PC-3 (cell line): ENCODE data around the gene SSH3. TPM values are rescaled to one million over a fixed set of nuclear protein-coding genes. Genes with fewer than 3 reads are reported as not detected.

Source experiments
- ATAC-seq: fragments of 200-7000 bp; cut with Tn5 transposase; 2 replicates; pipeline ENCODE4 v1.9.1; 2020; ENCODE audit warnings: mild to moderate bottlenecking, moderate library complexity
- BruUV-seq: library from RNA; stranded (reverse); fragments of 400-500 nt; replicated peaks from 2 replicates; lab custom pipeline; 2021; lab: Mats Ljungman, UMichigan
- CTCF ChIA-PET: fragments of 300-600 bp; sonication (Branson Sonifier 250); formaldehyde crosslinking; loops from one replicate; lab custom pipeline; 2022; ENCODE audit warnings: antibody characterized with exemption; lab: Charles Lee
- POLR2A ChIA-PET: fragments of 300-600 bp; sonication (Branson Sonifier 250); formaldehyde crosslinking; loops from one replicate; lab custom pipeline; 2022; ENCODE audit warnings: antibody characterized with exemption; ENCODE audit not compliant: unreplicated experiment; lab: Charles Lee
- DNase-seq: peaks from one replicate; pipeline ENCODE4 v3.0.0-alpha.2; 2015
- H2AFZ ChIP-seq: fragments of 300-600 bp; sonication (generic); 2 replicates; pipeline ENCODE4 v1.6.0; 2016; ENCODE audit warnings: antibody characterized with exemption, low read length
- H3F3A ChIP-seq: fragments of 300-600 bp; sonication (generic); one replicate; pipeline ENCODE4 v1.6.0; 2017; ENCODE audit warnings: antibody characterized with exemption, low read length, control low read depth, mild to moderate bottlenecking; ENCODE audit not compliant: unreplicated experiment
- H3K27ac ChIP-seq: fragments of 300-600 bp; sonication (generic); 2 replicates; pipeline ENCODE4 v1.5.1; 2016; ENCODE audit warnings: mild to moderate bottlenecking, low read length
- H3K27me3 ChIP-seq: fragments of 300-600 bp; sonication (generic); 2 replicates; pipeline ENCODE4 v1.6.1; 2016; ENCODE audit warnings: low read length, mixed read lengths
- H3K36me3 ChIP-seq: fragments of 300-600 bp; sonication (generic); 2 replicates; pipeline ENCODE4 v1.6.1; 2016; ENCODE audit warnings: low read depth, mixed run types, low read length, mixed read lengths
- H3K4me1 ChIP-seq: fragments of 300-600 bp; sonication (generic); 2 replicates; pipeline ENCODE4 v1.5.1; 2016; ENCODE audit warnings: low read length; ENCODE audit not compliant: insufficient read depth
- H3K4me2 ChIP-seq: fragments of 300-600 bp; sonication (generic); 2 replicates; pipeline ENCODE4 v1.6.0; 2016; ENCODE audit warnings: low read length
- H3K4me3 ChIP-seq: fragments of 300-600 bp; sonication (generic); 2 replicates; pipeline ENCODE4 v1.5.1; 2016; ENCODE audit warnings: mild to moderate bottlenecking, low read length, mixed read lengths
- H3K79me2 ChIP-seq: fragments of 300-600 bp; sonication (generic); 2 replicates; pipeline ENCODE4 v1.6.1; 2017; ENCODE audit warnings: low read length, mixed read lengths
- H3K9ac ChIP-seq: fragments of 300-600 bp; sonication (generic); 2 replicates; pipeline ENCODE4 v1.6.0; 2016; ENCODE audit warnings: mild to moderate bottlenecking, low read length
- H3K9me2 ChIP-seq: fragments of 300-600 bp; sonication (generic); replicated peaks from 2 replicates; pipeline ENCODE4 v1.6.1; 2016; ENCODE audit warnings: mixed run types, low read length, mixed read lengths
- H3K9me3 ChIP-seq: fragments of 300-600 bp; sonication (generic); 2 replicates; pipeline ENCODE4 v1.6.1; 2016; ENCODE audit warnings: low read length, mixed read lengths
- H4K20me1 ChIP-seq: fragments of 300-600 bp; sonication (generic); 2 replicates; pipeline ENCODE4 v1.6.1; 2016; ENCODE audit warnings: low read length, mixed read lengths
- CTCF ChIP-seq: fragments of 300-600 bp; sonication (generic); conservative IDR thresholded peaks from 2 replicates; pipeline ENCODE4 v1.5.1; 2017; ENCODE audit warnings: antibody characterized with exemption, low read depth, mild to moderate bottlenecking, low read length
- EZH2 ChIP-seq: fragments of 300-600 bp; sonication (generic); IDR thresholded peaks from one replicate; pipeline ENCODE4 v1.6.1; 2017; ENCODE audit warnings: antibody characterized with exemption, mild to moderate bottlenecking, low read length; ENCODE audit not compliant: unreplicated experiment
- EZH2phosphoT487 ChIP-seq: fragments of 300-600 bp; sonication (generic); IDR thresholded peaks from 2 replicates; pipeline ENCODE4 v1.6.1; 2018; ENCODE audit warnings: mild to moderate bottlenecking, antibody characterized with exemption, low read length, borderline replicate concordance
- intact Hi-C: fragments of 100-400 bp; cut with micrococcal nuclease; formaldehyde crosslinking; loops from 2 replicates; pipeline ENCODE4 v1.9.0; 2023
- total RNA-seq: library from RNA; depleted of rRNA; stranded (reverse); fragments of >200 nt; gene quantifications from 2 replicates; pipeline ENCODE4 v1.2.3, GENCODE V29; 2014

SSH3 gene
- total RNA-seq, 1 experiment from 2014 or later, result 35.1 TPM

GRCh38 chr11:67279589-67280340 is 23.6 kb upstream of the SSH3 start:
- H3K27me3 ChIP-seq, result no peaks in the 10 kb centered on the region
- ATAC-seq, result no peak
- no peak overlapping the region for H3K27ac ChIP-seq
- no TSS peak for BruUV-seq
- H3K36me3 ChIP-seq, result peaks cover 50% of the 10 kb centered on the region
- TF ChIP-seq EZH2 (no peak), EZH2phosphoT487 (no peak), CTCF (no peak)
- no peak for DNase-seq
- ChIA-PET POLR2A (no interaction called here), CTCF (no interaction called here)
- H3K79me2 ChIP-seq, result peaks cover 24% of the 10 kb centered on the region
- H3K4me3 ChIP-seq, result no peak overlapping the region
- intact Hi-C loops, result no loop called here
- no peaks in the 10 kb centered on the region for H3F3A ChIP-seq
- no peaks in the 10 kb centered on the region for H4K20me1 ChIP-seq
- no peak overlapping the region for H3K4me2 ChIP-seq
- H3K9ac ChIP-seq, result no peak overlapping the region
- no peak overlapping the region for H2AFZ ChIP-seq
- H3K4me1 ChIP-seq, result no peaks in the 10 kb centered on the region
- H3K9me3 ChIP-seq, result no peaks in the 10 kb centered on the region
- H3K9me2 ChIP-seq, result no peaks in the 10 kb centered on the region

GRCh38 chr11:67280341-67280787 is 23.0 kb upstream of the SSH3 start:
- no peaks in the 10 kb centered on the region for H3K27me3 ChIP-seq
- H3K9ac ChIP-seq, result no peak overlapping the region
- no peaks in the 10 kb centered on the region for H3F3A ChIP-seq
- DNase-seq (no peak), ATAC-seq (no peak)
- H3K79me2 ChIP-seq, result peaks cover 18% of the 10 kb centered on the region
- ChIA-PET CTCF (no interaction called here), POLR2A (no interaction called here)
- no peaks in the 10 kb centered on the region for H3K4me1 ChIP-seq
- H3K4me3 ChIP-seq, result no peak overlapping the region
- H3K4me2 ChIP-seq, result no peak overlapping the region
- no peaks in the 10 kb centered on the region for H3K9me2 ChIP-seq
- TF ChIP-seq CTCF, result no peak
- TF ChIP-seq EZH2phosphoT487, result no peak
- no peak for TF ChIP-seq EZH2
- no peaks in the 10 kb centered on the region for H4K20me1 ChIP-seq
- no peaks in the 10 kb centered on the region for H3K9me3 ChIP-seq
- intact Hi-C loops, result no loop called here
- H3K36me3 ChIP-seq, result peaks cover 52% of the 10 kb centered on the region
- no peak overlapping the region for H3K27ac ChIP-seq
- BruUV-seq, result no TSS peak
- no peak overlapping the region for H2AFZ ChIP-seq

GRCh38 chr11:67280788-67281551 is 22.4 kb upstream of the SSH3 start:
- no TSS peak for BruUV-seq
- Histone ChIP-seq H3K36me3 (peaks cover 53% of the 10 kb centered on the region), H3F3A (no peaks in the 10 kb centered on the region), H3K4me2 (no peak overlapping the region), H3K79me2 (peaks cover 12% of the 10 kb centered on the region), H3K9me3 (no peaks in the 10 kb centered on the region), H2AFZ (no peak overlapping the region), H3K4me3 (no peak overlapping the region), H4K20me1 (no peaks in the 10 kb centered on the region), H3K27me3 (no peaks in the 10 kb centered on the region), H3K9me2 (no peaks in the 10 kb centered on the region), H3K4me1 (no peaks in the 10 kb centered on the region), H3K9ac (no peak overlapping the region), H3K27ac (no peak overlapping the region)
- no peak for TF ChIP-seq CTCF
- TF ChIP-seq EZH2, result no peak
- TF ChIP-seq EZH2phosphoT487, result no peak
- DNase-seq (no peak), ATAC-seq (no peak)
- intact Hi-C loops, result no loop called here
- ChIA-PET POLR2A (no interaction called here), CTCF (no interaction called here)
